ENCODE data around the gene SPOCK3. TPM values are rescaled to one million over a fixed set of nuclear protein-coding genes. Genes with fewer than 3 reads are reported as not detected.

SPOCK3 gene
- total RNA-seq, 4 donors from 2014 or later, result not detected

GRCh38 chr4:166903408-166903807 lies 330.9 kb downstream of the SPOCK3 start:
- intact Hi-C loops (cut with DNase I; ENCODE audit: low total_unique reads), result loop anchor here (10.0 kb wide), 1 partner anchor 1991 kb away; no protein-coding TSS in a partner anchor
- 79 to 86% methylated on average over 5 of the region's 5 CpGs for WGBS, 2 donors
- TF ChIP-seq POLR2A (IDR thresholded peaks at IDR 0.05) (no peak), CTCF (IDR thresholded peaks at IDR 0.05) (no peak)

GRCh38 chr4:166902941-166903340 lies 331.4 kb downstream of the SPOCK3 start:
- no peak overlapping the region for H3K4me3 ChIP-seq (ENCODE audit: low read depth, poor library complexity, severe bottlenecking)
- intact Hi-C loops (cut with DNase I; ENCODE audit: low total_unique reads), result loop anchor here (10.0 kb wide), 1 partner anchor 1992 kb away; no protein-coding TSS in a partner anchor
- TF ChIP-seq CTCF (IDR thresholded peaks at IDR 0.05), result no peak
- TF ChIP-seq POLR2A (IDR thresholded peaks at IDR 0.05), result no peak
- WGBS, 2 donors, result 65 to 73% methylated on average over 1 of the region's 1 CpG
- DNase-seq (ENCODE audit: low spot score in 2 of 2), result no peak

More at GRCh38 chr4:166903408-166903807, 330.9 kb downstream of the SPOCK3 start:
- H3K4me3 ChIP-seq (ENCODE audit: low read depth, poor library complexity, severe bottlenecking), result no peak overlapping the region
- DNase-seq (ENCODE audit: low spot score in 2 of 2), result no peak

- WGBS, 2 donors, result 67 to 74% methylated on average over 3 of the region's 3 CpGs
- intact Hi-C loops (cut with DNase I; ENCODE audit: low total_unique reads), result no loop called here
- H3K4me3 ChIP-seq (ENCODE audit: low read depth, poor library complexity, severe bottlenecking), result no peak overlapping the region
- DNase-seq (ENCODE audit: low spot score in 2 of 2), result no peak
- no peak for TF ChIP-seq POLR2A (IDR thresholded peaks at IDR 0.05)
- TF ChIP-seq CTCF (IDR thresholded peaks at IDR 0.05), result no peak
These were observed 338.0 kb downstream of the SPOCK3 start for GRCh38 chr4:166896254-166896653.

- 81 to 84% methylated on average over 1 of the region's 1 CpG for WGBS, 2 donors
- no peak overlapping the region for H3K4me3 ChIP-seq (ENCODE audit: low read depth, poor library complexity, severe bottlenecking)
- TF ChIP-seq CTCF (IDR thresholded peaks at IDR 0.05) (no peak), POLR2A (IDR thresholded peaks at IDR 0.05) (no peak)
- no peak for DNase-seq (ENCODE audit: low spot score in 2 of 2)
- intact Hi-C loops (cut with DNase I; ENCODE audit: low total_unique reads), result no loop called here
These were observed 338.5 kb downstream of the SPOCK3 start for GRCh38 chr4:166895771-166896170.

- H3K4me3 ChIP-seq (ENCODE audit: low read depth, poor library complexity, severe bottlenecking), result no peak overlapping the region
- no peak for DNase-seq (ENCODE audit: low spot score in 2 of 2)
- 78 to 80% methylated on average over 1 of the region's 1 CpG for WGBS, 2 donors
- no peak for TF ChIP-seq CTCF (IDR thresholded peaks at IDR 0.05)
- no peak for TF ChIP-seq POLR2A (IDR thresholded peaks at IDR 0.05)
- intact Hi-C loops (cut with DNase I; ENCODE audit: low total_unique reads), result no loop called here
These were observed 346.8 kb downstream of the SPOCK3 start for GRCh38 chr4:166887457-166887856.

GRCh38 chr4:166886718-166887117 lies 347.6 kb downstream of the SPOCK3 start:
- intact Hi-C loops (cut with DNase I; ENCODE audit: low total_unique reads), result no loop called here

More at GRCh38 chr4:166886718-166887117, 347.6 kb downstream of the SPOCK3 start:
- WGBS, 2 donors, result 77 to 81% methylated on average over 2 of the region's 2 CpGs
- TF ChIP-seq CTCF (IDR thresholded peaks at IDR 0.05) (no peak), POLR2A (IDR thresholded peaks at IDR 0.05) (no peak)
- H3K4me3 ChIP-seq (ENCODE audit: low read depth, poor library complexity, severe bottlenecking), result no peak overlapping the region
- DNase-seq (ENCODE audit: low spot score in 2 of 2), result no peak
